ENCODE data around the gene PAX5.
A peak's percentile ranks its signal among the peaks of the same experiment; 100 is the strongest.

The PAX5 gene

DNA sequence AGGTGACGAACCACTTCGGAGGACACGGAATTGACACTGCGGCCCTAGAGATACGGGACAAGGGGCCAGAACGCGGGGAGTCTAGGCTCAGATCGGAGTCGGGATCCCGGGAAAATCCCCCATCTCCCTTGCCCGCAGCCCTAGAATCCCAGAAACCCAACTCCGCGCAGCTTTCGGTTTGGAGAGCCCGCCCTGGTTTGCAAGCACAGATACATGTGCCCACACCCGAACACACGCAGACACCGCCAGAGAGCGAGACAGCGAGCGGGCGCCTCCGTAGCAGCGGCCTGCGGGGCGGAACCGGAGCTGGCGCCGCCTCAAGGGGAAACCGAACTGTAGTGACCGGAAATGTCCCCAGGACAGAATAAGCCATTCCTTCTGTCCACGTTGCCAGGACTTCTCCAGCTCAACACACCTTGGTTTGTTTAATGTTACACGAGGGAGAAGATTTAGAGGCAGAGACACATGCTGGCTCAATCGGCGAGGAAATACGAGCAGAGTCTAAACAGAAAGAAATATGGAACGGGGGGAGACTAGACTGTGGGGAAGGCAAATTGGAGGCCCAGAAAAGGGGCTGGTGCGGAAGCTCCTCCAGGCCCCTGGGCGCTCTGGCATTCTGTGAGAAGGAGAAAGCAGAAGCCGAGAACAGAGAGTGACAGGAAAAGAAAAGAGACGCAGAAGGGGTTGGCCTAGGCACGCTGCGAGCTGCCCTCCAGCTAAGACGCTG lies 2.9 kb upstream of the PAX5 start:
- no peak for DNase-seq

- no peak for DNase-seq
Observed at GRCh38 chr9:37036371-37036775, 2.3 kb upstream of the PAX5 start.

DNA sequence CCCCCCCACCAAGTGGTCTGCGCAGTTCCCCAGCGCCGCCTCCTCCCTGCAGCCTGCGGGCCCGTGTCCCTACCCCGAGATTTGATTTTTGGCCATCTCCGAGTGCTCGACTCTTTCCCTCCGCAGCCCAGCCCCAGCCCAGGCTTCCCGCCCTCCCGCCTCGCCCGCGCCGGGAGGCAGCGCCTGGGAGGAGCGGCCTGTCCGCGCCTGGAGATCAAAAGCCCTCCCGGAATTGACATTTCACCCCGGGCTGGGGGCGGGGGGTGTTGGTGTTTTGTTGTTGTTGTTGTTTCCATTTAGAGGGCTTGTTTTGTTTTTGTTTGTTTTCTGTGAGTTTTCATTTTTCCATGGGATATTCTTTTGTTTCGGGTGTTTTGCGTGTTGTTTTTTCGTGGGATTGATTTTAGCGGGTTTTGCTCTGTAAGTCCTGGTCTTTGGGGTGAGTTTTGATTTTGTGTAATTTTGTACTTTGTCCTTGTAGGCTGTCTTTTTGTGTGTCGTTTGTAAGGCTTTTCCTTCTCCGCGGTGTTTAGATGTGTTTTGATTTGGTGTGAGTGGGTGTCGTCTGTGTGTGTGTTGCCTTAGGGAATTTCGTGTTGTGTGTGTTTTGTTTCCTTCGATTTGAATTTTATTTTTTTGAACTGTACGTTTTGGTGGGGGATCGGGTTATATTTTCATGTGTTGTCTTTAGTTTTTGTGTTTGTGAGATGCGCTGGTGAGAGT lies 1.7 kb upstream of the PAX5 start:
- no peak for DNase-seq

DNA sequence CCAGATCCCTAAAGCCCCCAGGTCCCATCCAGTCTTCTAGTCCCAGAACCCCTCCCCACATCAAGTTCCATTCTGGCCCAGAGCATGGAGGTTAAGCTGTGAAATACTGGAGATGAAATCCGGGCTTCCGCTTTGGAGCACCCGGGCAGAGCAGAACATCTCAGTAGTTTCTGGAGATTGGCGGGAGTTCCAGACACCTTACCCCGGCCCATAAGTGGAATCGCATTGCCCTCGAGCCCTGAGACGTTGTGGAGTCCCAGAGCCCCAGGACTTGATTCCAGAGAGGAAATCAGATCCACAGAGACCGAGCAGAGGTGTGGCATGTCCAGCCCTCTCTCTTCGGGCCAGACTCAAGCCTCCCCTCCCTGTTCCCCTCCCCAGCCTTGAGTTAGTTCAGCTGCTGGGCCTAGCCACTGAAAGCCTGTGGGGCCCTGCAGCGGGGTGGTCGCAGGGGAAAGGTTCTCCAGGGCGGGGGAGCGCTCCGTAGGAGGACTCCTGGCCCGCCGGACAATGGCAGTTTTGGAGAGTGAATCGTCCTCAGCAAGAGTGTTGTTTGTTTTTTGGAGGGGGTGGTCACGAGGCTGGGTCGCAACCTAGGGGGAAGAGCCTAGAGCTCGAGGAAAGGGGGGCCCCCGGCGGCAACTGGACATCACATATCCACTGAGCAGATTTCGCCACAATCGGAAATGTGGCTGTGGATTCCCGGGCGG lies 1.0 kb upstream of the PAX5 start:
- no peak for DNase-seq

DNA sequence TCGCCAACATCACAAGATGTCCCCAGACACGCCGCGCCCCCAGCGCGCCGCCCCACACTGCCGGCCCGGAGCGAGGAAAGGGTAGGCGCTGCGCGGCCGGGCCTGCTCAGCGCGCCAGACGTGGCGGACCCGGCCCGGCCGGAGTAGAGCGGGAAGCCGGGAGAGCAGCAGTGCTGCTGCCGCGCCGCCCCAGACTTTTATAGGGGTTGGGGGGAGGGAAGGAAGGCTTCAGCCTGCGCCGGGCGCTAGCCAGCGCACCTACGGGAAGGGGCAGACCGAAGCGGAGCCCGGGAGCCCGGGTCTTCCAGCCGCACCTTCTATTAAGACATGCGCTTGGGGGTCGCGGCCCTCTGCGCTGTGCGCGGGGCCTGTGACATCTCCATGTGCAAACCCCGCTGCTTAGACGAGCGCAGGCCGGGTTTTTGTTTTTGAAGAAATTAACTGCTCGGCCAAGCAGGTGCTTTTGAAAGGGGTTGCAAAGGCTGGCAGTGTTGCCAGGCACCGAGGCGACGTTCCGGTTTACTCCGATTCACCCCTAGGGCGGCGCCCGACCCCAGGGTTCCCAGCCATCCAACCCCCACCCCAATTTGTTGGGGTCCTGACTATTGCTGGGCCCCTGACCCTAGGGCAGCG lies 353 bp upstream of the PAX5 start:
- no peak for DNase-seq

DNA sequence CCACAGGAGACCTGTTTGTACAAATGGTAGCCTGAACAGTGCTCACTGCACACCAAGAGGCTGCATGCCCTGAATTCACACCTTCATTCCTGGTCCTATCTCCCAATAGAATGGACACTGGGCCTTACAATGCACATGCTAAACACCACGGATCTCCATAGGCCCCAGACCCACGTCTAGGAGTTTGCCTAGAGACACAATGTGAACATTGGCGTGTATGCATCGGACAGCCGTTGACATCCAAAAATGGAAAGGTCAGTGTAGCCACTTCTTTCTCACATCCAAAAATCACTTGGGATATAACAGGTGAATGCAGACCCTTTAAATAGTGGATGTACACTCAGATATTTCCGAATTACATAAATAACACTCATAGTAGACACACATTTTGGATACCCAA lies 927 bp downstream of the PAX5 start:
- no peak for DNase-seq

DNA sequence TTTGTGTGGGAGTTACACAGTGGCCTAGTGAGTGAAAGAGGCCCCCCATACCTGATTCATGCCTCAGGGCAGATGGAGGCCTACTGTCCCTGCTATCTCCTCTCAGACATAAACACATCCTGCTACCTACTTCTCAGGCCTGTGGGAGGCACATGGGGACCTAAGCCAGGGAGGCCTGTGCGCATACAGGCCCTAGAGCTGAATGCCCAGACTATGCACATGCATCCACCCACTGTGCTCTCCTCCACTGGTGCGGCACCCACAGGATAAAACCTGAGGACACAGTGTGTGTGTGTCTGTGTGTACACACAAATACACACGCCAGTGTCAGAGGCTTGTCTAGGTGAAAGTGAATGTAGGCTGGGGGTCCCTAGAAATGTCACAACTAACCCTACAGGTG lies 1.4 kb downstream of the PAX5 start:
- no peak for DNase-seq

DNA sequence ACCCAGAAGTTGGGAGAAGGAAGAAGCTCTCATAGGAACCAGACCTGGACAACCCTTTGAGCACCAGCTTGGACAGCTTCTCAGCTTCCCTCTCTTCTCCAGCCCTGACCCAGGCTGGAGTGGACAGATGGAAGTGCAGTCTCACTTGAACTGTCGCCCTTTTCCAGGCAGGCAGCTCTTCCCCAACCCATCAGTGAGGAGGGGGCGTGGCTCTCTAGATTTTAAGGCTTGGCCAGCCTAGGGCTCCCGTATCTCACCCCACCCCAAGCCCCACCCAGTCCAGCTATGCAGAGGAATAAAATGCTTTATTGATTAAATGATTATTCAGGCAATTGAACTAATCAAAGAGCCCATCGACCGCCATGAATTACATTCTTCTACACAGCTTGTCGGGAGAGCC lies 2.2 kb downstream of the PAX5 start:
- no peak for DNase-seq

DNA sequence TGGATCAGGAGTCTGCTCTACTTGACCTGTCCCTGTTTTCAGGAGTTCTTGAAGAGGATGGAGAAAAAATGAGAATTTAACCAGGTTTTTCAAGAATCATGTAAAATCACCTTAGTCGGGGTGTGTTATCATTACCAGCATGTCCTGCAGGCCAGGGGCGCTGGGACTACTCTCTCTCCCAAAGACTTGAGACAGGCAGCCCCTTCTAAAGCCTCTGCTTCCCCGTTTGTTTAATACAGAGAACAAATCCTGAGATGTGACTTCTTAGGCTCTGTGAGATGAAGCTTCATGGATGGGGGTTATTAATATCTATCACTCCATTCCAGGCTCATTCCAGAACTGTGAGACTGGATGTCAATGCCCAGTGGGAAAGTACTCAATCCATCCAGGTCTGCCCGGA lies 3.0 kb downstream of the PAX5 start:
- DNase-seq = no peak

- no peak for DNase-seq
Observed at GRCh38 chr9:37030611-37030939, 3.5 kb downstream of the PAX5 start.

- DNase-seq = no peak
Observed at GRCh38 chr9:37029776-37030610, 4.1 kb downstream of the PAX5 start.

DNA sequence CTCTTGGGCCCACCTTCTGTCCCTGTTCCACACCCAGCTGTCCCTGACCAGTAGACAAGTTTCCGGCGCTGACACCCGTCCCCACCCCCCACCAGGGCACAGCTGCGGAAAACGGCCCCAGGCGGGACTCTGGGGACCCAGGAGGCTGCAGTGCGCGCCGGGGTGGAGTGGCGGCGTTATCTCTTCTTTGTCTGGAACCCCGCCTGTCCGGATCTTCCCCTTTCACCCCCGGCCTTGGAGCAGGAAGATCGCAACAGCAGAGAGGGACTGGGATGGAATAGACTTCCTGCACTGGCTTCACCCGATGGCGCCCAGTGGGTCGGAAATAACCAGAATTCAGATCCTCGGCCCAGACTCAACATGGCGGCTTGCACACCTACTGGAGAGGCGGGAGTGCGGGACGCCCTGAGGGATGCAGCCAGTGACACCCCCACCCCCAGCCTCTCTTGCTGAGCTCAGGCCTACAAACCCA lies 4.7 kb downstream of the PAX5 start:
- DNase-seq = no peak

DNA sequence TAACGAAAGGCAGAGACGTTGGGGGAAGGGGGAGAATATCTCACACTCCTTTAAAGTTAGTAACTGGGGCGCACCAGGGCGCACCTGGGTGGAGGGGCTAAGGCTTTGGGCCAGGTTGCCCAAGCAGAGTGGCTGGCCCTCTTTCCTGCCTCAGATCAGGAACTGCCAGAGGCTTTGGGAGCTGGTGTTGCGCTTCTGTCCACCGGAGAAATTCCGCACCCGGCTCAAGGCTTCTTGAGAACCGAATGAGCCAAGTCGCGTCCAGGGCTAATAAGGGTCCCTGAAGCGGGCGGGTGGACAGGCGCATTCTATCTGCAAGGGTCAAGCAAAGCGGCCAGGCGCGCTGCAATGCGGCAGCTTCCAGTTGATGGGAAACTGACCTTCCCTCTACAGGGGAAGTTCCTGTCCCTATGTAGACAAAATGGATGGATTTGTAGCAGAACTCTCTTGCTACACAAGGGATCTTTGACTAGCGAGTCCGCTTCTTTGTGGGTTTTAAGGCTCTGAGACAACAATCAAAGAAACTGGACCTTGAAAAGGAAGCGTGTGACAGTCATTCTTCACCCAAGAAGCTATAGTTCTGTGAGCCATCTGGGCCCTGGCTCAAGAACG lies 5.5 kb downstream of the PAX5 start:
- DNase-seq = no peak

DNA sequence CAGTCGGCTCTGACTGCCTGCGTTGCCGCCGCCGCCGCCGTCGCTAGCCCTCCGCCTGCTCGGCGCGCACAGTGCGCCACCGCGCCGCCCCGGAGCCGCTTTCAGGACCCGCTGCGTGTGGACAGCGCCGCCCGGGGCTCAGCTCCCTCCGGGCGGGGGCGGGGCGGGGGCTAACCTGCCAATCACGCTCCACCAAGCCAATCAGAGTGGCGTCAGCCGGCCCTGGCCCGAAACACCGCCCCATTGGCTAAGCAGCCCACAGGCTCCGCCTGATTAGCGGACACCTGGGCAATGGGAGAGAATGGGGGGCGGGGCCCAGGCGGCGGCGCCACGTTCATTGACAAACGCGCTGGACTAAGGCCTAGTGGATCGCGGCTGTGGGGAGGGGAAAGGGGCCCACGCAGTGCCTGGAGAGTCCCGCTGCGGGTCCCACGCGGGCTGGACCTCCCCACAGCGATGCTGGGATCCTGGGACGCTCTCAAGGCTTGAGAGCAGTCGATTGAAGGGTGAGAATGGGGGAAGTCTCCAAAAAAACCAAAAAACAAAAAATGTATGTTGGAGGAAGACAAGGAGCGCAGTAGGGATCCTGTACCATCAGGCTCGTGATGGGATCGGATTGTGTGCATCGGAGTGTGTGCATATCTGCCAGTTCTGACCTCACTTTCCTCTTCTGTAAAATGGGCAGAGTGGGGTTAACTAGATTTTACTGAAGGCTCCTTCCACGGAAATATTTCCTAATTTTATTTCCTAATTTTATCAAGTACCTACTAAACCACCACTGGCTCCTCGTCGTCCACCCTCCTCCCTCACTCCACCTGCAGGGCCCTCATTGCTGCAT lies 6.3 kb downstream of the PAX5 start:
- DNase-seq = peak; percentile 95

- DNase-seq = no peak
Observed at GRCh38 chr9:37026931-37027581, 7.0 kb downstream of the PAX5 start.

GRCh38 chr9:37026113-37026930 lies 7.7 kb downstream of the PAX5 start:
- DNase-seq = no peak

DNA sequence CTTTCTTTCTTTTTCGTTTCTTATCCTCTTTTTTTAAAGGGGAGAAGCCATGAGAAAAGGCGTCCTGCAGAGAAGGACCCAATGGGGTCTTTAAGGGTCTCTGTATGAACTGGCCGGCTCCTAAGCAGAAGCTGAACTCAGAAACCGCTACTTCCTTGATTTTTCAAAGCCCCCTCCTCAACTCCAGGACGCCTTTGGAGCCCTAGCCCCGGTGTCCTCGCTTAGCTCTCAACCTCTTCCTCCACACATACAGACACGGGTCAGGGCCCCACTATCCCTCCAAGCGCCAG lies 8.3 kb downstream of the PAX5 start:
- DNase-seq = no peak

- no peak for DNase-seq
Observed at GRCh38 chr9:37025071-37025822, 8.8 kb downstream of the PAX5 start.

- no peak for DNase-seq
Observed at GRCh38 chr9:37017546-37017945, 16.5 kb downstream of the PAX5 start.

All from stimulated activated CD4-positive, alpha-beta T cell treated with anti-CD3 and anti-CD28 coated beads, Interleukin-1b, Interleukin-23, amount 100 ng/mL, for 48 hours (primary cell).